GM18519 (cell line): ENCODE data around the gene PARVA.

Source experiments
- ATAC-seq: cut with Tn5 transposase; IDR thresholded peaks from one replicate; pipeline ENCODE4 v1.9.1; 2021; ENCODE audit warnings: mild to moderate bottlenecking, moderate library complexity; ENCODE audit not compliant: unreplicated experiment, low FRiP score

PARVA gene

GRCh38 chr11:12375720-12376119, 1.7 kb upstream of the PARVA start:
- no peak for ATAC-seq

GRCh38 chr11:12376259-12377081, 901 bp upstream of the PARVA start:
- no peak for ATAC-seq

GRCh38 chr11:12377824-12378593, 638 bp downstream of the PARVA start:
- no peak for ATAC-seq

- ATAC-seq = no peak
These were observed 3.4 kb downstream of the PARVA start for GRCh38 chr11:12380565-12381325.

GRCh38 chr11:12381875-12382274, 4.5 kb downstream of the PARVA start:
- no peak for ATAC-seq

GRCh38 chr11:12382451-12382850, 5.1 kb downstream of the PARVA start:
- no peak for ATAC-seq

- ATAC-seq = no peak
These were observed 8.9 kb downstream of the PARVA start for GRCh38 chr11:12386309-12386708.

GRCh38 chr11:12386745-12387144, 9.4 kb downstream of the PARVA start:
- no peak for ATAC-seq

GRCh38 chr11:12388173-12388572, 10.8 kb downstream of the PARVA start:
- no peak for ATAC-seq

- ATAC-seq = no peak
These were observed 11.7 kb downstream of the PARVA start for GRCh38 chr11:12388939-12389670.

GRCh38 chr11:12389676-12390657, 12.6 kb downstream of the PARVA start:
- no peak for ATAC-seq

GRCh38 chr11:12390687-12391110, 13.3 kb downstream of the PARVA start:
- ATAC-seq = no peak

- no peak for ATAC-seq
These were observed 15.3 kb downstream of the PARVA start for GRCh38 chr11:12392672-12393071.

- no peak for ATAC-seq
These were observed 16.3 kb downstream of the PARVA start for GRCh38 chr11:12393691-12394090.

GRCh38 chr11:12394601-12395000, 17.2 kb downstream of the PARVA start:
- ATAC-seq = no peak

- no peak for ATAC-seq
These were observed 18.0 kb downstream of the PARVA start for GRCh38 chr11:12395333-12395732.

GRCh38 chr11:12397931-12398334, 20.6 kb downstream of the PARVA start:
- ATAC-seq = no peak

- ATAC-seq = no peak
These were observed 22.0 kb downstream of the PARVA start for GRCh38 chr11:12399355-12399754.

- no peak for ATAC-seq
These were observed 24.7 kb downstream of the PARVA start for GRCh38 chr11:12402025-12402424.
